ENCODE measurements around the gene MRPL49. TPM values are rescaled to one million over a fixed set of nuclear protein-coding genes. Genes with fewer than 3 reads are reported as not detected.
"Not testable (repeated sequence)": the region's sequence is repeated elsewhere in the genome, so short reads cannot be mapped to it uniquely, and the experiment has no call there.

MRPL49 gene
- polyA plus RNA-seq, 5 donors, result 40.7 to 48.7 (median 43.5) TPM

GRCh38 chr11:65132238-65132987 lies 10.3 kb downstream of the MRPL49 start:
- no peak for DNase-seq

DNA sequence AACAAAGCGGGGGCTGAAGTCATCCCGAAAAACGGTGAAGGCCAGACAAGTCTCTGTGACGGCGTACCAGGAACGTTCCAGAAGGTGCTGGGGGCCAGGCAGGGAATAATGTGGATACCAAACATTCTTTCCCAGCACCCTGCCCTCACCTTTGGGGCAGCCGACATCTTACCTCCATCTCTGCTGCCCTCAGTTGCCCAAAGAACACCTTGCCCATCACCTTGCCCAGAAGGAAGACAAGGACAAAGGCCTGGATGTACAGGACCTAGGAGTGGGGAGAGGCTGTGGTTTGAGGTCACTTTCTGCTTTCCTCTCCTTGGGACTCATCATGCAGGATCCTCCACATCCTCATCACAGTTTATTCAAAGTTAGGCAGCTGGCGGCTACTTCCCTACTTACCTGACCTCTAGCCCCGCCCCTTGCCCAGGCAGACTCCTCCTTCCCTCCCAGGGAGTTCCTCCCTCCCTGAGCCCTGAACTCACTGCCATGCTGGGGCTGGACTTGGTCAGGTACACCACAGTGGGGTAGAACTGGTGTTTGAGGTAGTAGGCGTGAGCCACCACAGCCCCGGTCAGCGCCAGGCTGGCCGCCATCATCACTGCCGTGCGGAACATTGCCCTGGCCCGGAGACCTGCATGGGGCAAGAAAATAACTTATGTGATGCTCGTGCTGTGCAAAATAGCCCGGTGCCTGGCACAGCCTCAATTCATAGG lies 11.0 kb downstream of the MRPL49 start:
- DNase-seq, result no peak

- no peak for DNase-seq
Observed at GRCh38 chr11:65133724-65134123, 11.6 kb downstream of the MRPL49 start.

- peak; percentile 94 to 96 for DNase-seq
Observed at GRCh38 chr11:65134240-65134951, 12.3 kb downstream of the MRPL49 start, which contains the start of gene SYVN1. Gene SYVN1 (minus strand): TSS chr11:65134519. CDS start chr11:65133601, 918 bp downstream.

DNA sequence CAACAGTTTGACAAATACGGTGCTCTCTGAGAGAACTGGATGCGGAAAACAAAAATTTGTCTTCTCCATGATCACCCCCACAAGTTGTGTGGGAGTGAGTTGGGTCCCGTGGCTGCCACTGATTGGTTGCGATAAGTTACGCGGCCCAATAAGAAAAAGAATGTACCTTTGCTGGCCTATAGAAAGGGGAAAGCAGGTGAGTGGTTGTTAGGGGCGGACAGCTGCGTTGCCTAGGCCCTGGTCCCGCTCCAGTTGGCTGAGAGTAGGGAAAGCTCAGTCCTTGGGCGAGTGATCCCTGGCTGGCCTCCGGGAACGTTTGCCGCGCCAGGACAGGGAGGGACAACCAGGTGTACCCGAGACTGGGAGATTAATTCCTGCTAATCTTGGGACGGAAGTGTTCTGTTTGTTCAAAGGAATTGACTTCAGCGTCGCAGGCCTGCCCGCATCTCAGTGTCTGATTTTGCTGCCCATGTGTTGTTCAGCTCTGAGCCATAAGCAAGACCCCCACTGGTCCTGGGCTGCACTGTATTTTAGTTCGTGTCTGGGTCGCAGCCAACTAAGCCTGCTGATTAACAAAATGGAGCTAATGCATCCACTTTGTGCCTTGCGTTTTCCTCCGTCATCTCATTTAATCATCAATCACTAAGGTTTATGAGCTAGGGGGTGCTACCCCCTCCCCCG lies 13.0 kb downstream of the MRPL49 start:
- peak in 1 of 2 donors; percentile 92 for DNase-seq

GRCh38 chr11:65135633-65136145 lies 13.6 kb downstream of the MRPL49 start:
- DNase-seq, result no peak

DNA sequence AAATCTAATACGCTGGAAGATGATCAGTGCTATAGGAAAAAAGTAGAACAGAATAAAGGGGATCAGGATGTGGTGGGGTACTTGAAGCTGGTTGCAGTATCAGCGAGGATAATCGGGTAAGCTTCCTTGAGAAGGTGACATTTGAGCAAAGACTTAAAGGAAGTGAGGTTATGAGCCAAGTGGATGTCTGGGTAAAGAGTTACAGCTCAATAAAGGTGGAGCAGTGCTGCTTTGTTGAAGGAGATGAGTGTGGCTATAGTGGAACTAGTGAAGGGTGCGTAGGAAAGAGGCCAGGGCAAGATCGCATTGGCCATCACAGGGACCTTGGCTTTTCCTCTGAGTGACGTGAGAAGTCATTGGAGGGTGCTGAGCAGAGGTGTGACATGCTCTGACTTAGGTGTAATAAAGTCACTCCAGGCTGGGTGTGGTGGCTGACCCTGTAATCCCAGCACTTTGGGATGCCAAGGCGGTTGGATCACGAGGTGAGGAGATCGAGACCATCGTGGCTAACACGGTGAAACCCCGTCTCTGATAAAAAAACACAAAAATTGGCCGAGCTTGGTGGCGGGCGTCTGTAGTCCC lies 14.5 kb downstream of the MRPL49 start:
- DNase-seq, result no peak

DNA sequence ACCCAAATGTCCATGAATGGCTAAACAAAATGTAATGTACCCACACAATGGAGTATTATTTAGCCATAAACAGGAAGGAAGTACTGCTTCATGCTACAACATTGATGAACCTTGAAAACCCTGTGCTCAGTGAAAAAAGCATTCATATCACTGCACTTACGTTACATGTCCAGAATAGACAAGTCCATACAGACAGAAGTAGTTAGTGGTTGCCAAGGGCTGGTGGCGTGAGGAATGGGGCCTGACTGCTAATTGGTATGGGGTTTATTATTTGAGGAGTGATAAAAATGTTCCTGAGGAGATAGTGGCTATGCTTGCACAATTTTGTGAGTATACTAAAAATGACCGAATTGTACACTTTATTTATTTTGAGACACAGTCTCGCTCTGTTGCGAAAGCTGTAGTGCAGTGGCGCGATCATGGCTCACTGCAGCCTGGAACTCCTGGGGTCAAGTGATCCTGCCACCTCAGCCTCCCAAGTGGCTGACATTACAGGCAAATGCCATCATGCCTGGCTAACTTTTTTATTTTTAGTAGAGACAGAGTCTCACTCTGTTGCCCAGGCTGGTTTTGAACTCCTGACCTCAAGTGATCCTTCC lies 19.9 kb downstream of the MRPL49 start:
- DNase-seq, result no peak

GRCh38 chr11:65147352-65148075 lies 25.4 kb downstream of the MRPL49 start:
- DNase-seq, result no peak

- no peak for DNase-seq
Observed at GRCh38 chr11:65148657-65149056, 26.5 kb downstream of the MRPL49 start.

- DNase-seq, result not testable (repeated sequence)
Observed at GRCh38 chr11:65150131-65150508, 28.0 kb downstream of the MRPL49 start.

- peak; percentile 17 to 24 for DNase-seq
Observed at GRCh38 chr11:65150509-65151299, 28.6 kb downstream of the MRPL49 start.

DNA sequence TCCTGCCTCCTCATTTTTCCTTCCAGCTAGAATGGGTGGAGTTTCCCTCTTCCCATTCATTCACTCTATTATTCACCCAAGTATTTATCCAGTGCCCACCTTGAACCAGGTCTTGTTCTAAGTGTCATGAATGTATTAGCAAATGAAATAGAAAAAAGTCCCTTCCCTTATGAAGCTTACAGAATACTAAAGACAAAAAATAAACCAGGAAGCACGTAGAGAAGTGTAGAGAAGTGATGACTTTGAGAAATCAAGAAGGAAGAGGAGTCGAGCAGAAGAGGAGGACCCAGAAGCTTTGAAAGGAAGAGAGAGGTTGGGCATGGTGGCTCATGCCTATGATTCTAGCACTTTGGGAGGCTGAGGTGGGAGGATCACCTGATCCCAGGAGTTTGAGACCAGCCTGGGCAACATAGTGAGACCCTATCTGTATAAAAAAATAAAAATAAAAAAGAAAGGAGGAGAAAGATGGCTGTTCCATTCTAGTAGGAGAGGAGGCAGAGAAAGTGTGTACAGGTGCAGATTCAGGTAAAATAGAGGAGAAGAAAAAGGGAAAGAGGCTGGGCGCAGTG lies 29.3 kb downstream of the MRPL49 start:
- DNase-seq, result no peak

DNA sequence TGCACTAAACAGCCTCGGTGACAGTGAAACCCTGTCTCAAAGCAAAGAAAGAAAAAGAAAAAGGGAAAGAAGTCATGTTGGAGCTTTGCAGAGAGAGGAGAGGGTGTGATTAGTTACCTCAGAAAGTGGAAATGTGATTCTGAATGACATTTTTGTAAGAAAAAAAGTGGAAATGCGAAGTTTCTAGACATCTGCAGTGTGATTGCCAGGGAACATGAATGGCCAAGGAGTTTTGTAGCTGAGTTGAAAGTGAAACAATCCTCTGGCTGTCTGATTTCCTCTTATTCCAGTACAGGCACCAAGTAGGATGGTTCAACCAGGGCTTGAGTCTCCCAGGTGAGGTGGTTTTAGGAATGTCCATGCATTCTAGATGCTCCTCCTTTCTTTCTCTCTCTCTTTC lies 30.0 kb downstream of the MRPL49 start:
- DNase-seq, result no peak

DNA sequence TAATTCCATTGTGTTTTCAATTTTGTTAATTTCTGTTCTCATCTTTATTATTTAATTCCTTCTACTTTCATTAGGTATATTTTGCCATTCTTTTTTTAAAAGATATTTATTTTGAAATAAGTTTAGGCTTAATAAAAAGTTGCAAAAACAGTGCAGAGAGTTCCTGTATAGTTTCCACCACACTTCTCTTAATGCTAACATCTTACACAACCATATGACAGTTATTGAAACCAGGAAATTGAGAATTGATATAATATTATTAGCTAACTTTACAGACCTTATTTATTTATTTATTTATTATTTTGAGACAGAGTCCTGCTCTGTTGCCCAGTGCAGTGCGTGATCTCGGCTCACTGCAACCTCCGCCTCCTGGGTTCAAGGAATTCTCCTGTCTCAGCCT lies 34.1 kb downstream of the MRPL49 start:
- no peak for DNase-seq

- DNase-seq, result no peak
Observed at GRCh38 chr11:65156926-65157325, 34.8 kb downstream of the MRPL49 start.

DNA sequence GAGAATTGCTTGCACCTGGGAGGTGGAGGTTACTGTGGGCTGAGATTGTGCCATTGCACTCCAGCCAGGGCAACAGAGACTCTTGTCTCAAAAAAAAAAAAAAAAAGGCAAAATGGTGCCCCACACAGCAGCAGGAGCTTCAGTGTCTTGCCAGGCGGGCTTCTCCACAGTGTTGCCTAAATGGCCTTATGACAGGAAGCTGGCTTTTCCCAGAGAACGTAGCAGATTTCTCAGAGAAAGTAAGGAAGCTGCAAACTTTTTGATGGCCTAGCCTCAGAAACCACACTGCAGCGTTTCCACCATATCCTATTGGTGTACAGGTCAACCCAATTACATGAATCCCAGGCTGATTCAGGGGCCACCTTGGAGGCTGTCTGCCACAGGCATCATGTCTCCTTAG lies 35.2 kb downstream of the MRPL49 start:
- no peak for DNase-seq

DNA sequence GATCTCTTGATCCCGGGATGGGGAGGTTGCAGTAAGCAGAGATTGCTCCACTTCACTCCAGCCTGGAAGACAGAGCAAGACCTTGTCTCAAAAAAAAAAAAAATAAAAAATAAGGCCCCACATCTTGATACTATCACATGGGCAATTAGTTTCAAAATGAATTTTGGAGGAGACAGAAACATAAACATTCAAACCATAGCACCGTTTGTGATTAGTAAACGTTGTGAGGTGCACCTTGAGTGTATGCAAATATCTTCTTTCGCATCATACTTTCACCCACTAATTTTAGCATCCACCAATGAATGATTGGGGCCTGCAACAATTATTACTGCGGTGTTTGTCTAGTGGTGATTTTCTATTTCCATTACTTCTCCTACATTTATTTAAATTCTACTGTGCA lies 36.9 kb downstream of the MRPL49 start:
- no peak for DNase-seq

GRCh38 chr11:65160643-65161042 lies 38.5 kb downstream of the MRPL49 start:
- no peak for DNase-seq

Data from right lung (tissue), 5 donors.